Activated CD8-positive, alpha-beta memory T cell treated with anti-CD3 and anti-CD28 coated beads for 1 hour (primary cell): Measurements from ENCODE around the gene AP1G2.
A peak's percentile ranks its signal among the peaks of the same experiment; 100 is the strongest.
"Not testable (repeated sequence)": the region's sequence is repeated elsewhere in the genome, so short reads cannot be mapped to it uniquely, and the experiment has no call there.

ENCODE experiments used
- DNase-seq, 2 donors: peaks; one replicate each; pipeline ENCODE4 v3.0.0-alpha.2; 2020; ENCODE audit warnings: low read depth in 1 of 2; ENCODE audit errors: extremely low read depth in 1 of 2

AP1G2 gene

GRCh38 chr14:23567186-23568020 lies at the start of gene AP1G2:
Gene AP1G2 (minus strand): TSS chr14:23567791. CDS start chr14:23567314, 477 bp downstream.
- DNase-seq = peak; percentile 62 to 75

GRCh38 chr14:23615856-23616255 lies 48.3 kb upstream of the AP1G2 start:
- DNase-seq = no peak

- DNase-seq = no peak
These were observed 46.8 kb upstream of the AP1G2 start for GRCh38 chr14:23614395-23614828.

GRCh38 chr14:23613242-23614070 lies 45.9 kb upstream of the AP1G2 start:
- DNase-seq = no peak

- no peak for DNase-seq
These were observed 45.2 kb upstream of the AP1G2 start for GRCh38 chr14:23612802-23613201.

GRCh38 chr14:23612354-23612732 lies 44.8 kb upstream of the AP1G2 start:
- no peak for DNase-seq

GRCh38 chr14:23610815-23611289 lies 43.3 kb upstream of the AP1G2 start:
- no peak for DNase-seq

- no peak for DNase-seq
These were observed 42.7 kb upstream of the AP1G2 start for GRCh38 chr14:23610090-23610814.

- not testable (repeated sequence) for DNase-seq
These were observed 42.0 kb upstream of the AP1G2 start for GRCh38 chr14:23609411-23610089.

- no peak for DNase-seq
These were observed 41.4 kb upstream of the AP1G2 start for GRCh38 chr14:23609001-23609400.

- no peak for DNase-seq
These were observed 40.9 kb upstream of the AP1G2 start for GRCh38 chr14:23608454-23608853.

- DNase-seq = no peak
These were observed 38.5 kb upstream of the AP1G2 start for GRCh38 chr14:23605931-23606585.

GRCh38 chr14:23604675-23605170 lies 37.1 kb upstream of the AP1G2 start:
- DNase-seq = no peak

GRCh38 chr14:23604148-23604547 lies 36.6 kb upstream of the AP1G2 start:
- no peak for DNase-seq

- DNase-seq = no peak
These were observed 35.5 kb upstream of the AP1G2 start for GRCh38 chr14:23603103-23603502.

GRCh38 chr14:23602181-23603095 lies 34.8 kb upstream of the AP1G2 start:
- no peak for DNase-seq

GRCh38 chr14:23601845-23602180 lies 34.2 kb upstream of the AP1G2 start:
- no peak for DNase-seq

- no peak for DNase-seq
These were observed 33.8 kb upstream of the AP1G2 start for GRCh38 chr14:23601424-23601823.

- no peak for DNase-seq
These were observed 33.2 kb upstream of the AP1G2 start for GRCh38 chr14:23600806-23601205.
